ENCODE results near the gene RBM10. TPM values are rescaled to one million over a fixed set of nuclear protein-coding genes. Genes with fewer than 3 reads are reported as not detected.

Gene RBM10
- total and polyA plus RNA-seq, 7 donors: 18.2 to 33.8 (median 25.0) TPM

- H3K9me3 ChIP-seq: no peaks in the 10 kb centered on the region
- no peak for ATAC-seq
- no peak for TF ChIP-seq CTCF (IDR thresholded peaks at IDR 0.05)
- peaks cover 7% of the 10 kb centered on the region for H3K4me1 ChIP-seq
- no peaks in the 10 kb centered on the region for H3K27me3 ChIP-seq (ENCODE audit: insufficient read depth in 3 of 3, low read length in 2 of 3)
- intact Hi-C loops (cut with DNase I): no loop called here
- no peak overlapping the region for H3K27ac ChIP-seq
- H3K36me3 ChIP-seq (ENCODE audit: insufficient read depth in 1 of 2, low read depth in 1 of 2): peaks cover 5 to 58% of the 10 kb centered on the region in 2 donors
- 89 to 94% (median 90%) methylated on average over 12 to 13 of the region's 13 CpGs for WGBS, 3 donors
- H3K4me3 ChIP-seq: no peak overlapping the region
- no peak for DNase-seq
Observed at GRCh38 chrX:47223476-47224250, 78.6 kb downstream of the RBM10 start.

GRCh38 chrX:47224266-47224895, 79.4 kb downstream of the RBM10 start:
- ATAC-seq: no peak
- 88 to 93% (median 89%) methylated on average over 17 of the region's 17 CpGs for WGBS, 3 donors
- intact Hi-C loops (cut with DNase I): no loop called here

GRCh38 chrX:47224896-47225290, 79.9 kb downstream of the RBM10 start:
- no peak for TF ChIP-seq CTCF (IDR thresholded peaks at IDR 0.05)
- Histone ChIP-seq H3K27ac (no peak overlapping the region), H3K27me3 (ENCODE audit: insufficient read depth in 3 of 3, low read length in 2 of 3) (no peaks in the 10 kb centered on the region), H3K4me3 (no peak overlapping the region), H3K36me3 (ENCODE audit: insufficient read depth in 1 of 2, low read depth in 1 of 2) (peaks cover 5 to 70% of the 10 kb centered on the region in 2 donors), H3K9me3 (no peaks in the 10 kb centered on the region), H3K4me1 (peaks cover 2% of the 10 kb centered on the region)
- ATAC-seq (no peak), DNase-seq (no peak)
- intact Hi-C loops (cut with DNase I): no loop called here
- 86 to 93% (median 92%) methylated on average over 4 of the region's 4 CpGs for WGBS, 3 donors

More at GRCh38 chrX:47224266-47224895, 79.4 kb downstream of the RBM10 start:
- H3K27me3 ChIP-seq (ENCODE audit: insufficient read depth in 3 of 3, low read length in 2 of 3): no peaks in the 10 kb centered on the region
- no peak overlapping the region for H3K4me3 ChIP-seq
- TF ChIP-seq CTCF (IDR thresholded peaks at IDR 0.05): no peak
- DNase-seq: peak in 1 of 2 donors; percentile 34
- no peaks in the 10 kb centered on the region for H3K9me3 ChIP-seq
- H3K27ac ChIP-seq: no peak overlapping the region
- peaks cover 7% of the 10 kb centered on the region for H3K4me1 ChIP-seq
- peaks cover 5 to 65% of the 10 kb centered on the region in 2 donors for H3K36me3 ChIP-seq (ENCODE audit: insufficient read depth in 1 of 2, low read depth in 1 of 2)

GRCh38 chrX:47226071-47226470, 81.0 kb downstream of the RBM10 start:
- WGBS, 3 donors: 64 to 78% (median 75%) methylated on average over 3 to 6 of the region's 6 CpGs
- H3K9me3 ChIP-seq: no peaks in the 10 kb centered on the region
- H3K27me3 ChIP-seq (ENCODE audit: insufficient read depth in 3 of 3, low read length in 2 of 3): no peaks in the 10 kb centered on the region
- intact Hi-C loops (cut with DNase I): no loop called here
- no peak for TF ChIP-seq CTCF (IDR thresholded peaks at IDR 0.05)
- no peaks in the 10 kb centered on the region for H3K4me1 ChIP-seq
- no peak overlapping the region for H3K27ac ChIP-seq
- ATAC-seq (no peak), DNase-seq (peak in 1 of 2 donors; percentile 30)
- no peak overlapping the region for H3K4me3 ChIP-seq
- H3K36me3 ChIP-seq (ENCODE audit: insufficient read depth in 1 of 2, low read depth in 1 of 2): peaks cover 5 to 70% of the 10 kb centered on the region in 2 donors
